ENCODE measurements around the gene GJA3. TPM values are rescaled to one million over a fixed set of nuclear protein-coding genes. Genes with fewer than 3 reads are reported as not detected.

Gene GJA3
- total RNA-seq (2014; rRNA removed; shearing (Covaris generic)), result 16.0 and 16.2 TPM in 2 replicates
- polyA plus RNA-seq (2015; cell fraction: cytosol; rRNA removed), result 10.9 and 14.4 TPM in 2 replicates
- 3.8 and 4.5 TPM in 2 replicates for polyA plus RNA-seq (2015; cell fraction: nucleus; rRNA removed)

DNA sequence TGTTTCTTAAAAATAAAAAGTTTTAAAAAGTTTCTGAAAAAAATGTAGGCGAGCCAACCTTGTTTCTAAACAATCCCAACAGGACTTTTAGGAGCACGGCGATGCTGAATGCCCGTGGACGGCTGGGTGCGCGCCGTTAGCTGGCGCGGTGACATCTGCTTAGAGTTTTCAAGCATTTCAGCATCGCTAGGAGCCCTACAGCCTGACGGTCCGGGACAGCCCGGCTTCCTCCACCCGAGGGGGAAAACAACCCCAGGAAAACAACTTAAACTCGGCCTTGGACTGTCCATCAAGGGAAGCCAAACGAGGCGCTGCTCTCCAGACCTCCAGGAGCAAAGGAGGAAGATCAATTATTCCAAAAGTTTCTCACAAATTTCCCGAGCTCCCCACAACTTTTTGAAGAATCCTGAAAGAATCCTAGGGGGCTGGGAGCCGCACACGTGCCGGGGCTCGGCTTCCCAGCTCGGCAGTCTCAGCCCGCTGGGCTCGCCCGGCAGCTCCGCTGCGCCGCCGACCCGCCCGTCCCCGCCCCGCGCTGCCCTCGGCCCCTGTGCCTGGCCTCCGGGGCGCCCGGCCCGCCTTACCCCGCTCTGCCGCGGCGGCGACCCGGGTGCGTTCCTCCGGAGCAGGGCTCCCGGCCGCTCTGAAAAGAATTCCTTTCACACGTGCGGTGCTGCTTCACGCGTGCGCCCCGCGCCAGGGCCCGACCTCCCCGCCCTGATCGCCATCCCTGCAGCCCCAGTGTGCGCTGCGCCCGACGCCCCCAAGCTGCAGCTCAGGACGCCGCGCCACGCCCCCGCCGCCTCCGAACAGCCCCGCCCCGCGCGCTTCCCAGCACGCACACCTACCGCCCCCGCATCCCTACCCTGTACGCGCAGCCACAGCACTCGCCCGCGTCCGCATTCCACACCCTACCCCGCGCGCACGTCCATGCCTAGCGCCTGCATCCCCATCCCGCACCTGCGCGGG, at the start of gene GJA3:
TSS of gene GJA3 (minus strand) at position 747 of the 969 bp plus-strand sequence. CDS start 17,764 bp downstream, outside the sequence.
- in situ Hi-C loops (cut with HindIII; ENCODE audit: low pct_unique_long_range_greater_than_20kb, low sequenced_read_pairs), result no loop called here
- peak; percentile 62 for DNase-seq (ENCODE audit: low read depth, low spot score)

DNA sequence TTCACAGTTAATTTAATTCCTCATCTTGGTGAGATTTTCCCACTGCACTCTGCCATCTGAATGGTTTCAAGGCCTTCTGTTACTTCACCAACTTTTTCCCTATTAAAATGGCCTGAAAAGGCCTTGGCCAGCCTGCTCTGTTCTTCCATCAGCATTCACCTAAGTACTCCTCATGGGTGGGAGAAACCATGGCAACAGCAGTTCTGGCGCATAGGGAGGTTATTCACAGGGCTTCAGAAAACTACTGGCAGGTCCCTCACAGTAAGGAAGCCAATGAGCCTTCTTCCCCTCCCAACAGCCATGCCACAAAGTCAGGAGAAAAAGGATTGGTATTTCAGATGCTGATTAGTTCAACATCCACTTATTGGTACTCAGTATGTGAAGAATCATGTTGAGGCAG, 49.1 kb upstream of the GJA3 start:
- DNase-seq (ENCODE audit: low read depth, low spot score), result no peak
- in situ Hi-C loops (cut with HindIII; ENCODE audit: low pct_unique_long_range_greater_than_20kb, low sequenced_read_pairs), result no loop called here

DNA sequence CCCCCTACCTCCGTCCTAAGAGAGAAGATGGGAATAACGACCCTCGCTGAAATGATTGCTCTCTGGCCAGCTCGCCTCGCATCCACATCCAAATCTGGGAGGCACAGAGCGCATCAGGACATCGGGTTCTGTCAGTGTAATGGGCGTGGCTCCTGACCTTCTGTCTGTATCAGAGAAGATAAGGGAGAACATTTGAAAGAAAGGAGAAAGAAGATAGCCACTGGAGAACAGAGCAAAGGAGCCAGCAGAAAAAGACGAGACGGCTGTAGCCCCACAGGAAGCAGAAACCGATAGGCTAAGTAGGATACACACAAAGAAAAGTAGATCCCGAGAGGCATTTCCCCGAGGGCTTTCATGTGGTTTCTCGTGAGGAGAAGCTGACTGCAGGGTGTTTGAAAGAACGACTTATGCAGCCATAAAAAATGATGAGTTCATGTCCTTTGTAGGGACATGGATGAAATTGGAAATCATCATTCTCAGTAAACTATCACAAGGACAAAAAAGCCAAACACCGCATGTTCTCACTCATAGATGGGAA, 45.9 kb upstream of the GJA3 start:
- in situ Hi-C loops (cut with HindIII; ENCODE audit: low pct_unique_long_range_greater_than_20kb, low sequenced_read_pairs), result no loop called here

DNA sequence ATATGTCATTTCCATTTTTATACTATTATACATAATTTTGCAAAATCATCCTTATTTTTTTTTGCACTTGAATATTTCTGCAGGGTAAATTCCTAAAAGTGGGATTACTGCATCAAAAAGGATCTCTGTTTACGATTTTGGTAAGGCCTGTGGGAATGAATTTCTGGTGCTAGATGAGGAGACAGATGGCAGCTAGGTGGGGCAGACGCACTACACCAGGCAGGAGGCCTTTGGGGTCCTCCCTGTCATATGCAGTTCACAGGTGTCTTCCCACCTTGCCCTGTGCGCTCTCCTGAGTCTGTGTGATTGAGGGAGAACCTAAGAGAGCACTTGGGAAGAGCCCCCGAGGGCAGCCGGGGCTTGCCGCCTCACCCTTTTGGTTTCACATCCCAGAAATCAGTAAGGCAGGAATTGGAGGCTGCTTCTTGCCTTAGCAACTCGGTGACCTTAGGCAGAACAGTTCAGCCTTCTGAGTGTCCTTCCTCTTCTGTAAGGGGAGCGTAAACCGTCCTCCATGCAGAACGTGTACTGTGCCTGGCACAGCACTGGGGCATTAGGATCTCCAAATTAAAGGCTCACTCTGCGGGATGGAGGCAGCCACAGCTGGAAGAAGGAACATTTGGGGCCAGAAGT, 45.3 kb upstream of the GJA3 start:
- in situ Hi-C loops (cut with HindIII; ENCODE audit: low pct_unique_long_range_greater_than_20kb, low sequenced_read_pairs), result no loop called here
- no peak for DNase-seq (ENCODE audit: low read depth, low spot score)

More for the DNA sequence above, 45.9 kb upstream of the GJA3 start:
- DNase-seq (ENCODE audit: low read depth, low spot score), result peak; percentile 52

DNA sequence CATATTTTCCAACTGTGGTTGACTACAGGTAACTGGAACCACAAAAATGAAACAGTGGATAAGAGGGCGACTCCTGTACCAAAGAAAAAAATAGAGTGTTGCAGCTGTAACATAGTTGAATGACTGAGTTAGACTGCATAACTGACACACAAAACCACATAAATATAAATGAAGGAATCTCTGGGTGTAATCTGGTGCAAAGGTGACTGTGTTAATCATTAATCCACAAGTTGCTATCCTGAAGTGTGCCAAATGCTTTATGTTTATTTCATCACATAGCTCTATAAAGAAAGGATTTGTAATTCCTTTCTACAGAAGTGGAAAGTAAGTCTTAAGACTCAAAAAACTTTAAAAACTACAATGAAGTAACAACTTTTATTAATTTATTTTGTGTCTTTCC, 37.9 kb upstream of the GJA3 start:
- in situ Hi-C loops (cut with HindIII; ENCODE audit: low pct_unique_long_range_greater_than_20kb, low sequenced_read_pairs), result loop anchor here (10.0 to 25.0 kb wide), 2 partner anchors 86 to 214 kb away; no protein-coding TSS in a partner anchor
- no peak for DNase-seq (ENCODE audit: low read depth, low spot score)

DNA sequence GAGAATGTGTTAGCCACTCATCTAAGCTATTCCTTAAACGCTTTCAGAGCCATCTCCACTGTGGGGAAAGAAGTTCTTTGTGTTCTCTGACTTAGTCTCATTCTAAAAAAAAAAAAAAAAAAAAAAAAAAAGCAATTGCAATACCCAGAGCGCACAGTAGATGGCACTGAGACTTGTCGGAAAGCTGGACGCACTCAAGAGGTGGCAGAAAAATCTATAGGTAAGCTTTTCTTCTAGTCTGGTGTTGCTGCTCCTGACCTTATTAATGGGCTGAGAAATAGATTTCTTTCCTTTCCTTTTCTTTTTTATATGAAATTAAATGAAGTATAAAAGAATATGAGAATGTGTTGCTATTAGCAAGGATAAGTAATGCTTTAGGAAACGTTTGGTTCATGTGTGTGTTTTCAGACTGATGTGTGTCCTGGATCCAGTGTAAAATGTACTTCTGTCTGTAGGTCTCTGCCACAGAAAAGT, 36.5 kb upstream of the GJA3 start:
- in situ Hi-C loops (cut with HindIII; ENCODE audit: low pct_unique_long_range_greater_than_20kb, low sequenced_read_pairs), result loop anchor here (10.0 to 25.0 kb wide), 2 partner anchors 87 to 215 kb away; no protein-coding TSS in a partner anchor
- peak; percentile 82 for DNase-seq (ENCODE audit: low read depth, low spot score)

DNA sequence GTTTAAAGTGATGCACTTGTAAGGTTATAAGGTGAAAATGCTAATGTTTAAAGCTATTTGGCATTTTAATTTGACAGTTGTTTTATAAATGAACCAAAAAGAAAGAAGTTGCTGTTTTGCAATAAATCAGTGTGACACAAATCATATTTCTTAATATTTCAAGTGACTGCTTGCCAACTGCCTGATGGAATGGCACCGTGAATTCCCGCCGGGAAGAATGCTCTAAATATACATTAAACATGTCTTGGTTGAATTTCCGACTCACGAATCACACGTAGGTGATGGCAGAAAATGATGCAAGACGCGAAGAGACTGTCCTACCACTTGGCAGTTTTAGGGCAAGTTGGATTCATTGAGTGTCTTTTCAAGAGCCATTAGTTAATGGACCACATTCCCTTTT, 34.9 kb upstream of the GJA3 start:
- no peak for DNase-seq (ENCODE audit: low read depth, low spot score)
- in situ Hi-C loops (cut with HindIII; ENCODE audit: low pct_unique_long_range_greater_than_20kb, low sequenced_read_pairs), result loop anchor here (10.0 to 25.0 kb wide), 2 partner anchors 89 to 216 kb away; no protein-coding TSS in a partner anchor

DNA sequence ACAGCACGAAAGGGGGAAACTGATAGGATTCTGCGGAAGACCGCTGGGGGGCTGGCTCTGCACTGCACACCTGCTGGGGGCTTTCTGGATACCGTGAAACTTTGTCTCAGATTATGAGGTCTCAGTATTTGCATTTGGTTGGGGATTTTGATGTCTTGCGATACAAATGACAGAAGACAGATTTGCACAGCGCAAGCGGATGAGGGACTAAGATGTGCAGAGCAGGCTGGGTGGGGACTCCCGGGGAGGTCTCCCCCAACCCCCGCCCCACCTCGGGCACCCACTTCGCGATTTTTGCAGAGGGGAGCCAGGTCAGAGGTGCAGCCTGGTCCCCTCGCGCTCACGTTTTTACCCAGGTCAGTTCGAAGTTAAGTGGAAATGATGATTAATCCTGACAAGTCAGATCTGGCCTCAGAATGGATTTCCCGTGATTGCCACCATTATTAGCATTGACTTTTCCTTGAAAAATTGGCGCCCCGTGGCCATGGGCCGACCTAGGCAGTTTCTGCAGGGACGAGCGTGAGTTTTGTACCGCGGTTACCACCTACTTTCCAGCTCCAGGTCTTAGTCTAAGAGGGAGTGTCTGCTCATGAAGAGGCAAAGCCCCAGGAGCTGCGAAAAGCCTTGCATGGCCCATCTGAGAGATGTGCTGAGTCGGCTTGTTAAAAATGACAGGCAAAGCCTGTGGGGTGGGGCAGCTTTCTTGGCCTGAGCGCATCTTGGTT, 33.2 kb upstream of the GJA3 start:
- in situ Hi-C loops (cut with HindIII; ENCODE audit: low pct_unique_long_range_greater_than_20kb, low sequenced_read_pairs), result loop anchor here (10.0 to 25.0 kb wide), 2 partner anchors 91 to 218 kb away; no protein-coding TSS in a partner anchor
- no peak for DNase-seq (ENCODE audit: low read depth, low spot score)

DNA sequence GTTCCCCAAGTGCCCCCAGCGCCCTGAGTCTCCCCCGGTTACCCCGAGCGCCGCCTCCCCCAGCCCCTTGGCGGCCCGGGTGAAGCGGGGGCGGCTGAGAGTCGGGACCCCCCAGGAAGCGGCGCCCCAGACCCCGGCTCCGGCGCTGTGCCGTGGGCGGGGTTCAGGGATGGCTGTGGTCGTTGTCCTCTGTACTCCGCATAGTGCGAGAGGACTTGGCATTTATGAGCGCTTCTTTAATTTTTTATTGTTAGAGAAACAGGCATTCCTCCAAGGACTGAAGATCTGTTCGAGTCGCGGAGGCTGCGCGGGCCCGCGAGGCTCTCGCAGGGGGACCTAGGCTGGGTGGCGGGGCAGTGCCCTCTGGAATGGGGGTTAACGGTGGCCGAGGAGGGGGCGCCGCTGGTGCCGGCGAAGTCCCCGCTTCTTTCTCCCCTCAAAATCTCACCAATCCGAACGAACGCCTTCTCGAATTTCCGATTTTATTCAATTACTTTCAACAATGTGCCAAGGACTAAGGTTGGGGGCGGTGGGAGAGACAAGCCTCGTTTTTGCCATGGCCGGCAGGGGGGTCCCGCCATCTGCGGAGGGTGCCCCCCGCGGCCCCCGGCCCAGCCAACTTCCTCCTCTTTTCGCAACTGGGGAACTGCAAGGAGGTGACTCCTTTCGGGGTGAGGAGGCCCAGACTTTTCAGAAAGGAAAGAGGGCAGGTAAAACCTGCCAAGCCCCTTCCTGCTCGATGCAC, 32.5 kb upstream of the GJA3 start:
- in situ Hi-C loops (cut with HindIII; ENCODE audit: low pct_unique_long_range_greater_than_20kb, low sequenced_read_pairs), result loop anchor here (10.0 to 25.0 kb wide), 2 partner anchors 91 to 219 kb away; no protein-coding TSS in a partner anchor

DNA sequence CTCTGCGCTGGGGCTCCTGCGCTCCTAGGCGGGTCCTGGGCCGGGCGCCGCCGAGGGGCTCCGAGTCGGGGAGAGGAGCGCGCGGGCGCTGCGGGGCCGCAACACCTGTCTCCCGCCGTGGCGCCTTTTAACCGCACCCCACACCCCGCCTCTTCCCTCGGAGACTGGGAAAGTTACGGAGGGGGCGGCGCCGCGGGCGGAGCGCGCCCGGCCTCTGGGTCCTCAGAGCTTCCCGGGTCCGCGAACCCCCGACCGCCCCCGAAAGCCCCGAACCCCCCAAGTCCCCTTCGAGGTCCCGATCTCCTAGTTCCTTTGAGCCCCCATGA, 31.9 kb upstream of the GJA3 start, which contains the start of gene GJB2:
TSS of gene GJB2 (minus strand) at position 103 of the 326 bp plus-strand sequence. CDS start 3,357 bp downstream, outside the sequence.
- no peak for DNase-seq (ENCODE audit: low read depth, low spot score)
- in situ Hi-C loops (cut with HindIII; ENCODE audit: low pct_unique_long_range_greater_than_20kb, low sequenced_read_pairs), result loop anchor here (10.0 to 25.0 kb wide), 2 partner anchors 92 to 220 kb away; no protein-coding TSS in a partner anchor

More for the DNA sequence above, 32.5 kb upstream of the GJA3 start:
- no peak for DNase-seq (ENCODE audit: low read depth, low spot score)

DNA sequence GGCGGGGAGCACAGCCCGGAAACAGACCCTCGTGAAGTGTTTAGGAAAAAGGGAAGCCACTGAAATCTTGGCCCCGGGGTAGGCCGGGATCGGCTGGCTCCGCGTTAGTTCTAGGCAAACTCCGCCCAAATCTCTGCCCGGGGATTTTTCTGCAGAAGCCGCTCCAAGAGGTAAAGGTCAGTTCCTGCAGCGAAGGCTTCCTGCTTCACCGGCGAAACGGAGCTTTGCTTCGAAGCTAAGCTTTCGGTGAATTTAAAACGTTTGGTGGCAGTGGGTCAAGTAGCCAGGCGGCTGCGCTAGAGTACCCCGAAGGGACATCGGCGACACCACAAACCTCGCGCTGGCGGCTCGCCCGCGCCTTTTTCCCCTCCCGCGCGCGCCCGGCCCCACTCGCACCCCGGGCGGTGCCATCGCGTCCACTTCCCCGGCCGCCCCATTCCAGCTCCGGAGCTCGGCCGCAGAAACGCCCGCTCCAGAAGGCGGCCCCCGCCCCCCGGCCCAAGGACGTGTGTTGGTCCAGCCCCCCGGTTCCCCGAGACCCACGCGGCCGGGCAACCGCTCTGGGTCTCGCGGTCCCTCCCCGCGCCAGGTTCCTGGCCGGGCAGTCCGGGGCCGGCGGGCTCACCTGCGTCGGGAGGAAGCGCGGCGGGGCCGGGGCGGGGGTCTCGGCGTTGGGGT, 31.4 kb upstream of the GJA3 start:
- in situ Hi-C loops (cut with HindIII; ENCODE audit: low pct_unique_long_range_greater_than_20kb, low sequenced_read_pairs), result loop anchor here (10.0 to 25.0 kb wide), 2 partner anchors 93 to 220 kb away; no protein-coding TSS in a partner anchor
- no peak for DNase-seq (ENCODE audit: low read depth, low spot score)

DNA sequence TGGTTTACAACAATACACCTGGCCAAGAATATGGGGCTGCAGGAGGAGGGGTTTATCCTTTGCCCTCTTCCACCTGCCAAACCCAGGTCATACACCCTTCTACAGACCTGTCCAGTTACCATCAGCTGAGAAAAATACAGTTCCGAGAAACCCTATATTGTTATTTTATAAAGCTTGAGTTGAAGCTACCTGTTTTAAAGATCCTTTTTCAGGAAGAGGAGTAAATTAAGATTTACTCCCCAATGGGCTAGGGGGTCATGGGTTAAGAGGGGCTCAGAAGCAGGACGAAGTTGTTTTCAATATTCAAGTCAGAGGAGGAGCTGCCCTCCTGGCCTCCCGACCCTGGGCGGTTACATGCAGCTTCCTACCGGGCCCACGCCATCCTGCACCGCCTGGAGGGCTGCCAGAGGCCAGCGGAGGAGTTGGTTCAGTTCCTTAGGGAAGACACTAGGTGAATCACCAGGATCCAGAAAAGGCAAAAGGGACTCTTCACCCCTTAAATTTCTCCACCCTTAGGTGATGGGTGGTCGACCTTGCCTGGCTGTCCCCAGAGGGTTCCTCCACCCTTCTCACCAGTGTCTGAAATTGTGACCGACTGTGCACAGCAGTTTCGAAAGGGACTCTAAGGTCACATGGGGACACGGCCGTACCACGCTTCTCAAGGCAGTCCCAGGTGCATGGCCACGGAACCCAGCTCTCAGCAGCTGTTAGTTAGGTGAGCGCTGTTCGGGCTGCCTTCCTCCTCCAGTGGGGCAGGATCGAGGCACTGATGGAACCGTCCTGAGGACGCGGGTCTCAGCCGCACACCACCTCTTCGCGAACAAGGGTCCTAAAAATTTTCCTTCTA, 30.7 kb upstream of the GJA3 start:
- DNase-seq (ENCODE audit: low read depth, low spot score), result no peak
- in situ Hi-C loops (cut with HindIII; ENCODE audit: low pct_unique_long_range_greater_than_20kb, low sequenced_read_pairs), result loop anchor here (10.0 to 25.0 kb wide), 2 partner anchors 93 to 221 kb away; no protein-coding TSS in a partner anchor

DNA sequence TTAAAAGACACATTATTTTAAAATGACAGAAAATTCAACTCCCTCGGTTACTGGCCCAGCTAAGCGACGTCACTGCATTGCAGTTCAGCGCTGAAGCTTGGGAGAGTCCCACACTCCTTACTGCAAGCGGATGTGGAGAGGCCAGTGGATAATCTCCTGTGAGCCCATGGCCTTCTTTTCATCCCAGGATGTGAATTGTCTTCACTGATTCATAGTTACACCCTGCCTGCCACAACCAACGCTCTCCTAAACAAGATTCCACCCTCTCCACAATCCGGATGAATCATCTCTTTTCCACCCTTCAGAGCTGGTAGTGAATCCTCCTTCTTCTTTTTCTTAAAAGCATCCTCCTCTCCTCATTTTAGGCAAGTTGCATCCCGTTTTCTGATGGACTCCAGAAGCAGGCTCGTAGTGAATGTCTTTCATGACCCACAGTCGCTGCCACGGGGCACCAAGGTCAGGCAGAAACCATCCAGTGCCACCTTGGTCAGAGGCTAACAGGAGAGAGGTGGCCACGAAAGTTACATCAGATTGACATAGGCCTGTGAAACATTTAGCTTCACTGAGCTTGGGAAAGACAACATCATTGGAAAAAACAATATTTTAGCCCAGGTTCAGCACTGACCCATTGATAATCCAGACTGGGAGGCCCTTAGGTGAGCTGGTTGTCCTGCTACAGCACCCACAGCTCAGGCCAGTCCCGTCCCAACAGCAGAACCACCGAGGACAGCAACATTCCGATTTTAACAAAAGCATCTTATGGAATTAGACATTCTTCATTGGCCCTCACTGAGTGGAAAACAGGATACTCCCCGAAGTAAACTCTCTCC, 29.8 kb upstream of the GJA3 start:
- DNase-seq (ENCODE audit: low read depth, low spot score), result no peak
- in situ Hi-C loops (cut with HindIII; ENCODE audit: low pct_unique_long_range_greater_than_20kb, low sequenced_read_pairs), result loop anchor here (10.0 to 25.0 kb wide), 2 partner anchors 94 to 222 kb away; no protein-coding TSS in a partner anchor

DNA sequence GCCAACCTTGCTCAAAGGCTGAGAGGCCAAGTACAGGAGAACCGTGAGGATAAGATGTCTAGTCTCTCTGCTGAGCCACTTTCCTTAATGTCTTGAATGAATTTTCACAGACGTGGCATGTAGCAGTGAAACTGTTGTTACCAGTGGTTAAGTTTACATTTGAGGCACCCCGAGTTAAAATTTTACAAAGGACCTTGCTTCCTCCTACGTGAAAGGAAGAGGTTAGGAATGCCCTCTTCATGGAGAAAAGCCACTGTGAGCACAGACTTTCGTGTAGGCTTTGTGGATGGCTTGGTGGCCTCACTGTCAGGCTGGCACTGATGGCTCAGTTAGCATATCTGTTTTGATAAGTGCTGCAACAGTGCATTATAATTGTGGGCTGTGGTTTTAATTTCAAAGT, 29.2 kb upstream of the GJA3 start:
- in situ Hi-C loops (cut with HindIII; ENCODE audit: low pct_unique_long_range_greater_than_20kb, low sequenced_read_pairs), result loop anchor here (10.0 to 25.0 kb wide), 2 partner anchors 95 to 222 kb away; no protein-coding TSS in a partner anchor
- no peak for DNase-seq (ENCODE audit: low read depth, low spot score)

All from SK-MEL-5 (cell line).